B cell (primary cell): ENCODE results near the gene MUC6. TPM values are rescaled to one million over a fixed set of nuclear protein-coding genes. Genes with fewer than 3 reads are reported as not detected.

Experiments
- ATAC-seq: fragments of 200-7000 bp; cut with Tn5 transposase; one replicate; pipeline ENCODE4 v1.10.0; 2021; ENCODE audit warnings: low read depth, mild to moderate bottlenecking, moderate number of reproducible peaks, moderate library complexity
- CTCF ChIA-PET: fragments of 350-600 bp; sonication (Branson Sonifier 250); formaldehyde crosslinking; loops from one replicate; lab custom pipeline; 2021; ENCODE audit warnings: antibody characterized with exemption, inconsistent platforms; lab: Charles Lee
- POLR2A ChIA-PET: fragments of 350-600 bp; sonication (Branson Sonifier 250); formaldehyde crosslinking; loops from one replicate; lab custom pipeline; 2021; ENCODE audit warnings: antibody characterized with exemption; lab: Charles Lee
- DNase-seq: peaks from one replicate; pipeline ENCODE4 v3.0.0; 2013
- H2AFZ ChIP-seq: 2 replicates; pipeline ENCODE4 v1.6.1; 2012; ENCODE audit warnings: mild to moderate bottlenecking, low read depth, low read length; ENCODE audit not compliant: insufficient read depth, poor library complexity, severe bottlenecking
- H3K27ac ChIP-seq, 2 donors: 1 replicate in 1 of 2; 2 replicates in 1 of 2; pipeline ENCODE4 v1.5.1; 2012 to 2013; ENCODE audit warnings: low read length in 2 of 2, mild to moderate bottlenecking in 2 of 2, moderate library complexity in 1 of 2
- H3K27me3 ChIP-seq, 4 experiments: fragments of 200-600 bp in 1 of 4; sonication (generic) in 1 of 4; replicated peaks in 1 of 4; 1 replicate in 2 of 4; 2 replicates in 2 of 4; pipeline versions ENCODE4 v1.6.1 to v1.7.0; 2013 to 2016; ENCODE audit warnings: low read length in 3 of 4, mild to moderate bottlenecking in 2 of 4, mixed read lengths in 1 of 4, moderate library complexity in 1 of 4; ENCODE audit not compliant: insufficient read depth in 4 of 4, control insufficient read depth in 3 of 4; ENCODE audit errors: control extremely low read depth in 1 of 4
- H3K36me3 ChIP-seq, 2 experiments: replicated peaks in 1 of 2; 1 replicate in 1 of 2; 2 replicates in 1 of 2; pipeline versions ENCODE4 v1.6.1 to v1.7.1; 2013; ENCODE audit warnings: low read length in 1 of 2; ENCODE audit not compliant: insufficient read depth in 2 of 2, control insufficient read depth in 1 of 2; ENCODE audit errors: control extremely low read depth in 1 of 2, extremely low read depth in 1 of 2
- H3K4me1 ChIP-seq, 2 donors: fragments of 200-600 bp in 1 of 2; sonication (generic) in 1 of 2; 1 replicate in 1 of 2; 2 replicates in 1 of 2; pipeline versions ENCODE4 v1.5.1 to v1.6.1; 2013 to 2017; ENCODE audit warnings: low read length in 2 of 2; ENCODE audit not compliant: control insufficient read depth in 2 of 2, insufficient read depth in 2 of 2
- H3K4me2 ChIP-seq: replicated peaks from 2 replicates; pipeline ENCODE3; 2012; ENCODE audit warnings: mild to moderate bottlenecking, low read depth, low read length; ENCODE audit not compliant: poor library complexity, severe bottlenecking
- H3K4me3 ChIP-seq, 5 experiments: fragments of 200-600 bp in 1 of 5; sonication (generic) in 1 of 5; 1 replicate in 3 of 5; 2 replicates in 2 of 5; pipeline versions ENCODE4 v1.5.1 to v1.7.0; 2011 to 2016; ENCODE audit warnings: low read length in 4 of 5, mild to moderate bottlenecking in 4 of 5, low read depth in 2 of 5, control low read depth in 1 of 5, moderate library complexity in 1 of 5; ENCODE audit not compliant: insufficient read depth in 1 of 5; ENCODE audit errors: control extremely low read depth in 1 of 5, extremely low read depth in 1 of 5
- H3K79me2 ChIP-seq: fragments of 200-600 bp; sonication (generic); one replicate; pipeline ENCODE4 v1.6.0; 2016; ENCODE audit warnings: low read length; ENCODE audit not compliant: control insufficient read depth, insufficient read depth
- H3K9ac ChIP-seq: fragments of 200-600 bp; sonication (generic); 2 replicates; pipeline ENCODE4 v1.6.1; 2017; ENCODE audit warnings: mild to moderate bottlenecking, low read length, moderate library complexity
- H3K9me3 ChIP-seq, 3 donors: one replicate each; pipeline versions ENCODE4 v1.6.1 to v1.7.1; 2013; ENCODE audit warnings: low read length in 2 of 3; ENCODE audit not compliant: control insufficient read depth in 2 of 3, insufficient read depth in 1 of 3; ENCODE audit errors: control extremely low read depth in 1 of 3
- H4K20me1 ChIP-seq: 2 replicates; pipeline ENCODE4 v1.6.0; 2012; ENCODE audit warnings: mild to moderate bottlenecking, low read length; ENCODE audit not compliant: insufficient read depth, control insufficient read depth, poor library complexity, severe bottlenecking
- H3K27ac Mint-ChIP-seq: one replicate; pipeline ENCODE4 v1.8.0; 2021; ENCODE audit warnings: mixed read lengths
- H3K27me3 Mint-ChIP-seq: one replicate; pipeline ENCODE4 v1.8.0; 2021; ENCODE audit warnings: mixed read lengths
- H3K4me1 Mint-ChIP-seq: one replicate; pipeline ENCODE4 v1.8.0; 2021; ENCODE audit warnings: mixed read lengths
- H3K4me3 Mint-ChIP-seq: one replicate; pipeline ENCODE4 v1.8.0; 2021; ENCODE audit warnings: mixed read lengths
- H3K9me3 Mint-ChIP-seq: one replicate; pipeline ENCODE4 v1.8.0; 2022; ENCODE audit warnings: mixed read lengths; ENCODE audit not compliant: insufficient read depth
- EZH2 ChIP-seq: IDR thresholded peaks from 2 replicates; pipeline ENCODE4 v1.6.1; 2012; ENCODE audit warnings: borderline replicate concordance, low read depth, mild to moderate bottlenecking, moderate library complexity, low read length; ENCODE audit not compliant: insufficient read depth, poor library complexity, severe bottlenecking
- WGBS: methylation state at CpG from one replicate; pipeline ENCODE4 v1.1.5; 2013; ENCODE audit warnings: missing lambda C conversion rate; ENCODE audit not compliant: insufficient coverage; 5-methylcytosine and 5-hydroxymethylcytosine counted together
- intact Hi-C: fragments of 100-400 bp; cut with micrococcal nuclease; formaldehyde crosslinking; loops from one replicate; pipeline ENCODE4 v1.10.0; 2022
- polyA plus RNA-seq: library from polyadenylated mRNA; depleted of rRNA; stranded (reverse); fragments of >200 nt; gene quantifications from 2 replicates; pipeline ENCODE4 v1.2.3, GENCODE V29; 2012
- total RNA-seq, 2 donors: library from RNA; stranded (reverse); fragments of 120-200 nt in 1 of 2; gene quantifications; 1 replicate in 1 of 2; 2 replicates in 1 of 2; pipeline versions ENCODE4 v1.2.3 to v1.2.4, GENCODE V29; 2013 to 2022
- TF ChIP-seq, protein P1 (sequence below): fragments of 200-600 bp; IDR thresholded peaks from one replicate; pipeline ENCODE4 v1.8.0; 2022; ENCODE audit warnings: antibody characterized with exemption, mild to moderate bottlenecking

Gene MUC6
- total and polyA plus RNA-seq, 2 donors (not counting 1 experiment from before 2014, with no cell fraction given), result not detected

DNA sequence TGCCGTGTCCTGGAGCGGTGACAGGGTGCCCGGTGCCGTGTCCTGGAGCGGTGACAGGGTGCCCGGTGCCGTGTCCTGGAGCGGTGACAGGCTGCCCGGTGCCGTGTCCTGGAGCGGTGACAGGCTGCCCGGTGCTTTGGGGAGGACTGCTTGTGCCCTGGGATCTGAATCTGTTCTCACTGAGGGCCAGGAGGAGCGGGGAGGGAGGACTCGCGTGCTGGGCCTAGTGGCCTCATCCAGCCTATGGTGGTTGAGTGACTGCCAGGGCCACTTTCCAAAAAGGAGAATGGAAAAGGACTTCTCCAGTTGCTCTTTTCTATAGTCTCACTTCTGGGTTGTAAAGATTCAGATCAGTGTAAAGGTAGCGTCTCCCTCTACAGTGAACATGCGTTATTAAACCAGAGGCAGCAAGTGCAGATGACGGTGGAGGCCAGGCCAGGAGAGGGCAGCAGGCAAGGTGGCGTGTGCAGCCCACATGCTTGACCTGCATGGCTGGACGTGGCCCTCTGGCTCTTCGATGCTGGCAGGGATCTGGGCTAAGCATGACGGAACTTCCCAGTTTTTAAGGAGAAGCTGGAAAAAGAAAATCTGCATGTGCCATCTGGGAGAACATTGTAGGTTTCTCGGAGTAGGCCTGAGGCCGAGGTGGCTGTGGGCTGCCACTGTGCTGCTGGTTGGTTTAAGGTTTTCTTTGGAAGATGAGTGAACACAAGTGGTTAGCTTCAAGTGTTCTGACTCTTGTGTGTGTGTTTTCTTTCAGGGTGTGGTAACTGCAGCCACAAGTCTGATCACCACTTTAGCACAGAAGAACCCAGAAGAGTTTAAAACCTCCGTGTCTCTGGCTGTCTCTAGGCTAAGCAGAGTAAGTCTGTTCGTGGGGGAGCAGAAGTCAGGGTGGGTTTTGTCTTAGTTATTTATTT, 55.8 kb downstream of the MUC6 start:
- intact Hi-C loops, result no loop called here
- Histone ChIP-seq H3K27me3 (no peaks in the 10 kb centered on the region), H3K9ac (no peak overlapping the region), H3K27ac (no peak overlapping the region), H3K36me3 (peaks cover 4 to 40% of the 10 kb centered on the region in 2 experiments), H3K79me2 (no peaks in the 10 kb centered on the region), H3K4me1 (no peaks in the 10 kb centered on the region), H3K9me3 (no peaks in the 10 kb centered on the region), H3K4me3 (no peak overlapping the region), H4K20me1 (peaks cover 12% of the 10 kb centered on the region), H2AFZ (no peak overlapping the region), H3K4me2 (no peak overlapping the region)
- no peak overlapping the region for H3K4me3 Mint-ChIP-seq
- ChIA-PET CTCF (no interaction called here), POLR2A (no interaction called here)
- TF ChIP-seq EZH2, result no peak
- TF ChIP-seq, protein P1, sequence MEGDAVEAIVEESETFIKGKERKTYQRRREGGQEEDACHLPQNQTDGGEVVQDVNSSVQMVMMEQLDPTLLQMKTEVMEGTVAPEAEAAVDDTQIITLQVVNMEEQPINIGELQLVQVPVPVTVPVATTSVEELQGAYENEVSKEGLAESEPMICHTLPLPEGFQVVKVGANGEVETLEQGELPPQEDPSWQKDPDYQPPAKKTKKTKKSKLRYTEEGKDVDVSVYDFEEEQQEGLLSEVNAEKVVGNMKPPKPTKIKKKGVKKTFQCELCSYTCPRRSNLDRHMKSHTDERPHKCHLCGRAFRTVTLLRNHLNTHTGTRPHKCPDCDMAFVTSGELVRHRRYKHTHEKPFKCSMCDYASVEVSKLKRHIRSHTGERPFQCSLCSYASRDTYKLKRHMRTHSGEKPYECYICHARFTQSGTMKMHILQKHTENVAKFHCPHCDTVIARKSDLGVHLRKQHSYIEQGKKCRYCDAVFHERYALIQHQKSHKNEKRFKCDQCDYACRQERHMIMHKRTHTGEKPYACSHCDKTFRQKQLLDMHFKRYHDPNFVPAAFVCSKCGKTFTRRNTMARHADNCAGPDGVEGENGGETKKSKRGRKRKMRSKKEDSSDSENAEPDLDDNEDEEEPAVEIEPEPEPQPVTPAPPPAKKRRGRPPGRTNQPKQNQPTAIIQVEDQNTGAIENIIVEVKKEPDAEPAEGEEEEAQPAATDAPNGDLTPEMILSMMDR, result no peak
- DNase-seq (no peak), ATAC-seq (no peak)
- H3K27ac Mint-ChIP-seq, result no peak overlapping the region
- H3K27me3 Mint-ChIP-seq, result no peaks in the 10 kb centered on the region
- no peaks in the 10 kb centered on the region for H3K4me1 Mint-ChIP-seq
- no peaks in the 10 kb centered on the region for H3K9me3 Mint-ChIP-seq
- 97% methylated on average over 22 of the region's 26 CpGs for WGBS

DNA sequence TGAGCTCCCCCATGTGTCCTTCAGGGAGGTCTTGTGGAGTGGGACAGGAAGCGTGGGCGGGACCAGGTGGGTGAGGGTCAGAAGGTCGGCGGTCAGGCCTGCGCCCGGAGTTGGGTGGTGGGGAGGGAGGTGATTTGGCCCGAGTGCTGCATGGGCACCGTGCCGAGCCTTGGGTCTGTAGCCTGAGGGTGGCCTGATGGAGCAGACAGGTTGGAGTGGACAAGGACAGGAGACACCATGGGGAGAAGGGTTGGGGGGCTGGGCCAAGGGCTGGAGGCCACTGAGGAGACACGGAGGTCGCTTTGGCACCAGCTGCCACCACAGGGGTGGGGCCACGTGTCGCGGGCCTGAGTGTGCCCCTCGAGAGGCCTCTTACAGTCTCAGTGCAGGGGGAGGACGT, 57.7 kb downstream of the MUC6 start:
- Mint-ChIP-seq H3K4me3 (no peak overlapping the region), H3K4me1 (no peaks in the 10 kb centered on the region), H3K27me3 (no peaks in the 10 kb centered on the region), H3K27ac (no peak overlapping the region), H3K9me3 (no peaks in the 10 kb centered on the region)
- POLR2A ChIA-PET, result no interaction called here
- 96% methylated on average over 16 of the region's 16 CpGs for WGBS
- Histone ChIP-seq H3K4me2 (no peak overlapping the region), H3K4me3 (no peak overlapping the region), H3K27ac (no peak overlapping the region), H3K36me3 (peaks cover 0 to 26% of the 10 kb centered on the region in 2 experiments), H3K9me3 (no peaks in the 10 kb centered on the region), H4K20me1 (peaks cover 12% of the 10 kb centered on the region), H3K9ac (no peak overlapping the region), H3K4me1 (no peaks in the 10 kb centered on the region), H3K79me2 (no peaks in the 10 kb centered on the region), H2AFZ (no peak overlapping the region), H3K27me3 (no peaks in the 10 kb centered on the region)
- TF ChIP-seq, protein P1, result no peak
- no peak for TF ChIP-seq EZH2
- CTCF ChIA-PET, result no interaction called here
- no peak for ATAC-seq
- no peak for DNase-seq
- intact Hi-C loops, result no loop called here
